Measurements from ENCODE around the gene GALNTL6. TPM values are rescaled to one million over a fixed set of nuclear protein-coding genes. Genes with fewer than 3 reads are reported as not detected.

GALNTL6 gene
- total RNA-seq, 2 donors from 2014 or later = not detected

DNA sequence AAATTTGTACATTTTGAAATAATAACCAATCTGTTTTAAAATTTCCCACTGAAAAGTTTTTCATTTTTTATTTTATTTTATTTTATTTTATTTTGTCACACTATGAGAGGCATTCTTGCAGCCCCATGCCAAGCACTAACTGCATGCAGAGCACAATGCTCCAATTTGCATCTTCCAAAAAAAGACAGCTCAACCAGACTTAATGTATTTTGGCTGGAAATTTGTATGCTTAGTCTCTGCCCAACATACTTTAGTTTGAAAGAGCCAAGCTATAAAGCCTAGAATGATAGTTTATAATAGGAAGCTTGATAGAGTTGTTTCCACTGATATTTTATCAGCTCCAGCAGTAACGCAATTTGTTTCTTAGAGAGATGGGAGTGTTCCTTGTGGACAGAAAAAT lies 235.5 kb downstream of the GALNTL6 start:
- Mint-ChIP-seq H3K27ac (no peak overlapping the region), H3K9me3 (peaks cover 0 to 6% of the 10 kb centered on the region in 2 donors), H3K4me1 (ENCODE audit: low read depth) (no peaks in the 10 kb centered on the region), H3K4me3 (no peak overlapping the region), H3K27me3 (ENCODE audit: low read depth) (no peaks in the 10 kb centered on the region), H3K36me3 (ENCODE audit: insufficient read depth in 2 of 2) (no peaks in the 10 kb centered on the region)
- no peak for ATAC-seq (replicated peaks in 1 of 2)
- no peak for DNase-seq

DNA sequence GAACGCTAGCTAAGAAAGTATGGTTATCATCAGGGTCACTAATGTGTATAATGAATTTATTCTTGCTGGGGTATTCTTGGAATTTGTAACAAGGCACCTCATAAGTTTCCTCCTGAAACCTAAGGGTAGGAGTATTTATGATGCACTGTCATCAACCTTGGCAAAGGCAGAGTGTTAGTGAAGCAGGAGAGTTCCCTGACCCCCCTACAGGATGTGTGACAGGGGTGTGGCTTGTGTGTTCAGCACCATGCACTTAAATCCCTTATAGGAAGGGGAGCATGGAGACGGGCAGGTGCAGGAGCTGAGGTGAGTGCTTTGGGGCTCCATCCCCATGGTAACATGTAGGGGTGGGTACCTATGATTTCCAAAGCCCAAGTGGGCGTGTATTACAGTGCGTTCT lies 237.7 kb downstream of the GALNTL6 start:
- Mint-ChIP-seq H3K4me3 (no peak overlapping the region), H3K9me3 (peaks cover 0 to 6% of the 10 kb centered on the region in 2 donors), H3K36me3 (ENCODE audit: insufficient read depth in 2 of 2) (no peaks in the 10 kb centered on the region), H3K27me3 (ENCODE audit: low read depth) (no peaks in the 10 kb centered on the region), H3K27ac (no peak overlapping the region), H3K4me1 (ENCODE audit: low read depth) (no peaks in the 10 kb centered on the region)
- DNase-seq (no peak), ATAC-seq (replicated peaks in 1 of 2) (no peak)

DNA sequence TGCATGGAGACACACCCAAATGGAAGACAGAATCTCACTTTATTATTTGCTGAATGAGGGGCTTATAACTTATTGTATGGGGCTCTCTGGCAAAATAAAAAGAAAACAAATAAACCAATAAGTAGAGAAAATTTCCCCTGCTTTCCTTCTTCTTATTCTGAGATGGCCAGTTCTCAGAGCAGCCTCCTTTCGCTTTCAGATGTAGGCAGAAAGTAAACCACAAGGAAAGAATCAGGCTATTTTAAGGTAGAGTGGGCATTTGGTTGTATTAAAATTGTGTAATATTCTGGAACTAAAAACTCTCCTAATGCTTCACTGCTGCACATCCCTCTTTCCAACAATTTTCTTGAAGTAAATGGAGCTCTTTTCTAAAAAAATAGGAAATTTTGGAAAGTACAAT lies 241.8 kb downstream of the GALNTL6 start:
- Mint-ChIP-seq H3K27me3 (ENCODE audit: low read depth) (no peaks in the 10 kb centered on the region), H3K4me3 (no peak overlapping the region), H3K36me3 (ENCODE audit: insufficient read depth in 2 of 2) (no peaks in the 10 kb centered on the region), H3K9me3 (peaks cover 1 to 6% of the 10 kb centered on the region in 2 donors), H3K4me1 (ENCODE audit: low read depth) (no peaks in the 10 kb centered on the region), H3K27ac (no peak overlapping the region)
- no peak for DNase-seq
- ATAC-seq (replicated peaks in 1 of 2) = no peak

DNA sequence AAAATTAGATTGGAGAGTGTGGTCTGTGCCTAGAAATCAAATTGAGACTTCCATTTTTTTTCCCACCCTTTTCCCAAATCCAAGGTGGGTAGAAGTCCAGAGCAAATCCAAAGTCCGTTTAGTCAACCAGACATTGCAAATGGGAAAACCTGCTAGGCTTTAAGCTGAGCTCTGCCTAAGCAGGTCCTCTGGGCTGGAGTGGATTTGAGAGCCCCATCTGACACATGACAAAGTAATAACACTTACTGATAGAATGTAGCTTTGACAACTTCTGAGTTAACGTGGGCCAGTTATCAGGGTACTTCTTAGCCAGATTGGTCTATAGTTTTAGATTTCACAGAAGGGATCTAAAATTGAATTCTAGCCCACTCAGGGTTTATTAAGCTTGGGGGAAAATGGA lies 242.3 kb downstream of the GALNTL6 start:
- Mint-ChIP-seq H3K9me3 (peaks cover 1 to 4% of the 10 kb centered on the region in 2 donors), H3K36me3 (ENCODE audit: insufficient read depth in 2 of 2) (no peaks in the 10 kb centered on the region), H3K4me1 (ENCODE audit: low read depth) (no peaks in the 10 kb centered on the region), H3K27me3 (ENCODE audit: low read depth) (no peaks in the 10 kb centered on the region), H3K27ac (no peak overlapping the region), H3K4me3 (no peak overlapping the region)
- ATAC-seq (replicated peaks in 1 of 2) = no peak
- no peak for DNase-seq

DNA sequence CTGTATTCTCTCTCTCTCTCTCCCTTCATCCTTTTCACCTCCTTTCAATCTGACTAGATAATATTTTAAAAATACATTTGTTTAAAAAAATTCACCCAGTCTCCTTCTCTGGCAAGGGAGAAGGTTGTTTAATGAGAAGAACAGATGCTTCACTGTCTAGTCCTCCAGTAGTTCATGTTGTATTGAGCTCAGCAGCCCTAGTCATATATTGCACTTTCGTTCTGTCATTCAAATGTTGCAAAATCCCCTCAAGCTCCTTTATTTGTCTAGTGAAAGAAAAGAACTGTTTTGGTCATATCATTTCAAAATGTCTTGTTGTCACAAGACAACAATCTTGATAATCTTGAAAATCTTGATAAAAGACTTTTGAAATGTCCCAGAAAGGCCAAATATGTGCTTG lies 248.0 kb downstream of the GALNTL6 start:
- H3K27me3 Mint-ChIP-seq (ENCODE audit: low read depth) = no peaks in the 10 kb centered on the region
- no peak overlapping the region for H3K4me3 Mint-ChIP-seq
- no peaks in the 10 kb centered on the region for H3K4me1 Mint-ChIP-seq (ENCODE audit: low read depth)
- H3K36me3 Mint-ChIP-seq (ENCODE audit: insufficient read depth in 2 of 2) = no peaks in the 10 kb centered on the region
- peaks cover 1 to 6% of the 10 kb centered on the region in 2 donors for H3K9me3 Mint-ChIP-seq
- ATAC-seq (replicated peaks in 1 of 2) (no peak), DNase-seq (no peak)
- no peak overlapping the region for H3K27ac Mint-ChIP-seq

DNA sequence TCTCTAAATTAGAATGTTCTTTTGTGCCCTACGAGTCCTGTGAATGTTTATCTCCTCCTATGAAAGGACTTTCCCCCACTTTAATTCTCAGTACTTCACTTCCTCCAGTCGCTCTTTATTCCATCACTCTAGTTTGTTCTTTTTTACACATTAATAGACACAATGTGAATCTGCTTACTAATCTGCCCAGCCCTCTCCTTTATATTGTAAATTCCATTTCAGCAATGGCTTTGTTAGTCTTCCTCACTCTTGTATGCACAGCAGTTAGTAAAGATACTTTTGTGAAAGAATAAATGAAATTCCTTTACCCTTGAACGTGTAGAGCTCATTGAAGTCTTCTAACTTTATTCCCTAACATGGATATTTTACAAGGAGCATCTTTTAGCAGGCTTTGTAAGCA lies 255.3 kb downstream of the GALNTL6 start:
- Mint-ChIP-seq H3K27ac (no peak overlapping the region), H3K36me3 (ENCODE audit: insufficient read depth in 2 of 2) (no peaks in the 10 kb centered on the region)

DNA sequence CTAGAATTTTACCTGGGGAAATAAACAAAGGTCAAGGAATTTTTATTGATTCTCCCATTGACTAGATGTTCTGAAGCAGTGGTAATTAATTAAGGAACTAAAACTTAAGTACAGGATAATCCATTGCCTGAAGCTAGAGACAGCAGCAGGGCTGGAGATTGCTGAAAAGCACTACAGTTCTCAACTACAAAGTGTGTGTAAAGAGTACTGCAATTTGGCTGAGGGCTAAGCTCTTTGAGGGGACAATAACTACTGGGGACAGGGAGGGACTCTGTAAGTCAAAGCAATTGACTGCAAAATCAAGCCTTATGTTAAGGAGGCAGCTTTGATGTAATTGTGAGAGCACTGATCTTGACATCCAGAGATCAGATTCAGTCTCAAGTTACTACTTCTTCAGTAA lies 260.4 kb downstream of the GALNTL6 start:
- no peak for ATAC-seq (replicated peaks in 1 of 2)
- Mint-ChIP-seq H3K4me1 (ENCODE audit: low read depth) (no peaks in the 10 kb centered on the region), H3K27ac (no peak overlapping the region), H3K4me3 (no peak overlapping the region), H3K9me3 (peaks cover under 1 to 6% of the 10 kb centered on the region in 2 donors), H3K36me3 (ENCODE audit: insufficient read depth in 2 of 2) (no peaks in the 10 kb centered on the region), H3K27me3 (ENCODE audit: low read depth) (no peaks in the 10 kb centered on the region)
- no peak for DNase-seq

More for the DNA sequence above, 255.3 kb downstream of the GALNTL6 start:
- H3K9me3 Mint-ChIP-seq = peaks cover 7 to 11% of the 10 kb centered on the region in 2 donors
- H3K4me3 Mint-ChIP-seq = no peak overlapping the region
- DNase-seq (no peak), ATAC-seq (replicated peaks in 1 of 2) (no peak)
- no peaks in the 10 kb centered on the region for H3K4me1 Mint-ChIP-seq (ENCODE audit: low read depth)
- no peaks in the 10 kb centered on the region for H3K27me3 Mint-ChIP-seq (ENCODE audit: low read depth)

DNA sequence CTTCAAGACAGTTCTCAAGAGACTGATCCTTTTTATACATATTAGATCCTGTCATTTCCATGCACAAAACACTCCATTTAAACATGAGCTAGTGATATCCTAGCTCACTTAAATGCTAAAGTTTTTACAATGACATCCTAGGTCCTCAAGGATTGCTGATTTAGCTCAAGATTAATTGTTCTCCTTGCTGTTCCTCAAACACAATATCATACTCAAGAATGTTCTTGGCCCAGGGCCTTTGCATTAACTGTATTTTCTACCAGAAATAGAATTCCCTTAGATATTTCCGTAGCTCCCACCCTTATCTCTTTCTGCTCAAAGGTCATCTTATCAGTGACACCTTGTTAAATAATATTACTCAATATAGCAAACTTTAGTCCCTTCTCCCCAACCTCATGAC lies 270.1 kb downstream of the GALNTL6 start:
- ATAC-seq (replicated peaks in 1 of 2) = no peak
- H3K27ac Mint-ChIP-seq = no peak overlapping the region
- no peak overlapping the region for H3K4me3 Mint-ChIP-seq

DNA sequence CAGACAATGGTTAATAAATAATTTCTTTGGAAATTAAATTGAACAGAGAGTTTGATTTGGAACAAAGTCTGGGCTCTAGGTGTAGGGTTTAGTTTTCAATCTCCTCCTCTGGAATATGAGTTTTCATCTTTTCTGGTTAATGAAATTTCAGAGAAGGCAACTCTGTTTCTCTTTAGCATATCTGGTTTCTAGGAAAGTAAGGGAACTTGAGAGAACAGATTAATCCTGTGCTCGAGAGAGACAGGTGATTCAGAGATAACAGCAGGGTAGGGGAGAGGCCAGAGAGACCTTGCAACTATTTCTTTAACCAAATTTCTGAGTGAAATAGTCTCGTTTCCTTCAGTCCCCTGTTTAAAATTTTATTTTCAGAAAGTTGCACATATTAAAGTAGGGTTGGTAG lies 275.4 kb downstream of the GALNTL6 start:
- no peak overlapping the region for H3K4me3 Mint-ChIP-seq
- H3K27me3 Mint-ChIP-seq (ENCODE audit: low read depth) = no peaks in the 10 kb centered on the region
- no peak overlapping the region for H3K27ac Mint-ChIP-seq
- no peaks in the 10 kb centered on the region for H3K36me3 Mint-ChIP-seq (ENCODE audit: insufficient read depth in 2 of 2)
- H3K4me1 Mint-ChIP-seq (ENCODE audit: low read depth) = no peaks in the 10 kb centered on the region
- DNase-seq (no peak), ATAC-seq (replicated peaks in 1 of 2) (no peak)
- peaks cover 0 to 2% of the 10 kb centered on the region in 2 donors for H3K9me3 Mint-ChIP-seq

More for the DNA sequence above, 270.1 kb downstream of the GALNTL6 start:
- Mint-ChIP-seq H3K27me3 (ENCODE audit: low read depth) (no peaks in the 10 kb centered on the region), H3K9me3 (peaks cover 2% of the 10 kb centered on the region in 2 donors), H3K4me1 (ENCODE audit: low read depth) (no peaks in the 10 kb centered on the region), H3K36me3 (ENCODE audit: insufficient read depth in 2 of 2) (no peaks in the 10 kb centered on the region)
- DNase-seq = no peak

DNA sequence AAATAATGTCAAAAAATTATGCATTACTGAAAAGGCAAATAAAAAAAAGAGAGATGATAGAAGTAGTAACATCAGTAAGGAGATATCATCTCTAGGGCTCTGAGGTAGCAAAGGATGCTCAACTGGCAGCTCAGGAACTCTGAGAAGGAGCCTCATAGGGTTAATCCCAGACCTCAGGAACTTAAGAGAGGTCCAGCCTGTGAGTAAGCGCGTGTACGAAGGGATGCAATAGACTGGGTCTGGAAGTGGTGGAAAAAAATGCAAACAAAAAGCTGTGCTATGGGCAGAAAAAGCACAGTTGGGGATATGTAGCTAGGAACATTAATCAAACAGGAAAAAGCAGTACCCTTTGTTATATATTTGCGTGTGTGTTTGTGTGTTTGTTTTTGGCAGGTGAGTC lies 282.0 kb downstream of the GALNTL6 start:
- H3K4me3 Mint-ChIP-seq = no peak overlapping the region

DNA sequence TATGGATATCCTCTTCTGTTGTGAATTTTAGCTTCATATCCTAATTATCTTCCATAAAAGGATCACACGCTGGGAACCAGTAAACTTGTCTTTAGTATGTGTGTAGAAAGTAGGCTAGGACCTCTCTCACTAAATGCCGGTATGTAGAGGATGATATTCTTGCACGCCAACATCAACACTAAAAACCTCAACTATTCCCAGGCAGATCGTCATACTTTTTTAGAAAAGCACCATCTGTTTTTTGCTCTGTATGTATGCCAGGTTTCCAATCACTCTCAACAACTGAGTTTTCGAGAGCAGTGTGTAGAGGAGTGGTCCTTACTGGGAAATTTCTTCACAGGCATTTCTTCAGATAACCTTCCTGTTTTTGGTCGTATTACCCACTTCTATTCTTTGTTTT lies 283.6 kb downstream of the GALNTL6 start:
- H3K36me3 Mint-ChIP-seq (ENCODE audit: insufficient read depth in 2 of 2) = no peaks in the 10 kb centered on the region
- no peak overlapping the region for H3K27ac Mint-ChIP-seq
- no peaks in the 10 kb centered on the region for H3K4me1 Mint-ChIP-seq (ENCODE audit: low read depth)
- peaks cover 5 to 8% of the 10 kb centered on the region in 2 donors for H3K9me3 Mint-ChIP-seq
- DNase-seq (no peak), ATAC-seq (replicated peaks in 1 of 2) (no peak)
- no peak overlapping the region for H3K4me3 Mint-ChIP-seq
- no peaks in the 10 kb centered on the region for H3K27me3 Mint-ChIP-seq (ENCODE audit: low read depth)

More for the DNA sequence above, 282.0 kb downstream of the GALNTL6 start:
- no peak overlapping the region for H3K27ac Mint-ChIP-seq
- no peaks in the 10 kb centered on the region for H3K27me3 Mint-ChIP-seq (ENCODE audit: low read depth)
- peaks cover 2 to 6% of the 10 kb centered on the region in 2 donors for H3K9me3 Mint-ChIP-seq
- ATAC-seq (replicated peaks in 1 of 2) = no peak
- no peaks in the 10 kb centered on the region for H3K4me1 Mint-ChIP-seq (ENCODE audit: low read depth)
- DNase-seq = no peak
- H3K36me3 Mint-ChIP-seq (ENCODE audit: insufficient read depth in 2 of 2) = no peaks in the 10 kb centered on the region

DNA sequence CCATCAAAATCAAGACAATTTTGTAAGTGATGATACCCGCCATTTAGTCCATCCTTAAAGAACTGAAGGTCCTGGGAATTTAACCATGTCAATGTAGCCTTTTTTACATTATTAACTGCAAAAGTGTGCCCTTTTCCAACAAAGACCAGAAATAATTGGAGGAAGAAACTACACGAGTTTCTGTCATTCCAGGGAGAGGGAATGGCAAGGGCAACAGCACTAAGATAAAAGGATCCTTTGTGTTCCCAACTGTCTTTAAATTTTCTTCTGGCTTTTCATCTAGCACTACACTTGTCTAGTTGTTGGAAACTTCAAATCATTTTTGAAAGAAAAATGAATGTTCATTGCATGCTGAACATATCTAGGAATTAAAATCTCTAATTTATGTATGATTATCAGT lies 286.2 kb downstream of the GALNTL6 start:
- H3K27ac Mint-ChIP-seq = no peak overlapping the region
- no peak for ATAC-seq (replicated peaks in 1 of 2)
- no peak overlapping the region for H3K4me3 Mint-ChIP-seq
- H3K4me1 Mint-ChIP-seq (ENCODE audit: low read depth) = no peaks in the 10 kb centered on the region
- H3K9me3 Mint-ChIP-seq = peaks cover 5 to 8% of the 10 kb centered on the region in 2 donors
- H3K27me3 Mint-ChIP-seq (ENCODE audit: low read depth) = no peaks in the 10 kb centered on the region
- H3K36me3 Mint-ChIP-seq (ENCODE audit: insufficient read depth in 2 of 2) = no peaks in the 10 kb centered on the region
- no peak for DNase-seq

DNA sequence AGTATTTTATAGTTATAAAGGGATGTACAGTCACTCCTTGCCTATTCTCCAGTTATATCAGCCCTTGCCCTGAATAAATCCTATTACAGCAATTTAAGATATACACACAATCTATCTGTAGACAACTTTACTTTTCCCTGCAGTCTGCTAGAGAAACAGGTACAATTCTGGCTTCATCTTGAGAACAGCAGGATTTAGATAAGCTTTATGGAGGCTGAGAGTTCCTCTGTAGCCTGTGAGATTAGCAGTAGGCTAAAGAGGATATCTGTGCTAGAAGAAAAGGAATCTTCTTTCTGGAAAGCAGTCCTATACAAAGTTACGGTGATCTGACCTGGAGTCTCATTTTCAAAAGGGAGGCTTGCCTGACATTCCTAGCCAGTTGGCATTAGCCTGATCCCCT lies 290.3 kb downstream of the GALNTL6 start:
- ATAC-seq (replicated peaks in 1 of 2) = no peak
- no peak for DNase-seq
- H3K36me3 Mint-ChIP-seq (ENCODE audit: insufficient read depth in 2 of 2) = no peaks in the 10 kb centered on the region
- H3K9me3 Mint-ChIP-seq = peaks cover 5 to 8% of the 10 kb centered on the region in 2 donors
- H3K4me1 Mint-ChIP-seq (ENCODE audit: low read depth) = no peaks in the 10 kb centered on the region
- no peak overlapping the region for H3K27ac Mint-ChIP-seq
- H3K4me3 Mint-ChIP-seq = no peak overlapping the region
- H3K27me3 Mint-ChIP-seq (ENCODE audit: low read depth) = no peaks in the 10 kb centered on the region

DNA sequence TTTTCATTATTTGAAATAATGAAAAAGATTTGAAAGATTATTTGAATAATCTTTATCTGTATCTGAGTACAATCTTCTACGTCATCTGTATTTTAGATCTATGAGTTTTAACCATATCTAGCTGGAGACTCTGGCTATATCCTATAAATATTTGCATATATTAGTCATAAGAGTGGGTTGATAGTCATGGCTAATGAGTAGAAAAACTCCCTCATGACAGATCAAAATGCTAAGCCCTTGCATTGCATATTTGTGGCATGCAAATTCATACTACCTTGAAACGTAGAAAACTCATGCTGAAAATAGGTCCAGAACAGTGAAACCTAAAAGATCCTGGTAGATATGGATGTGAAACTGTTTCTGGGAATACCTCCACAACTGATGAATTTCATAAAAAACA lies 291.3 kb downstream of the GALNTL6 start:
- DNase-seq (no peak), ATAC-seq (replicated peaks in 1 of 2) (no peak)
- Mint-ChIP-seq H3K4me1 (ENCODE audit: low read depth) (no peaks in the 10 kb centered on the region), H3K4me3 (no peak overlapping the region), H3K36me3 (ENCODE audit: insufficient read depth in 2 of 2) (no peaks in the 10 kb centered on the region), H3K9me3 (peaks cover 5% of the 10 kb centered on the region in 2 donors), H3K27me3 (ENCODE audit: low read depth) (no peaks in the 10 kb centered on the region), H3K27ac (no peak overlapping the region)
